CD4-positive, CD25-positive, alpha-beta regulatory T cell (primary cell): ENCODE measurements around the gene CCDC142. TPM values are rescaled to one million over a fixed set of nuclear protein-coding genes. Genes with fewer than 3 reads are reported as not detected.
"Not testable (repeated sequence)": the region's sequence is repeated elsewhere in the genome, so short reads cannot be mapped to it uniquely, and the experiment has no call there.

Experiments
- ATAC-seq, 2 donors: fragments of 150-1000 bp; cut with Tn5 transposase; one replicate each; pipeline ENCODE4 v1.10.0; 2021; ENCODE audit warnings: low read depth in 2 of 2, moderate number of reproducible peaks in 2 of 2, moderate library complexity in 1 of 2
- DNase-seq, 3 donors: peaks; one replicate each; pipeline versions ENCODE4 v3.0.0 to v3.0.0-alpha.2; 2012 to 2022; ENCODE audit warnings: mixed read lengths in 1 of 3
- H3K27ac ChIP-seq: one replicate; pipeline ENCODE4 v1.7.0; 2013; ENCODE audit warnings: mild to moderate bottlenecking, low read length; ENCODE audit not compliant: insufficient read depth, poor library complexity, severe bottlenecking
- H3K27me3 ChIP-seq: one replicate; pipeline ENCODE4 v1.7.0; 2013; ENCODE audit warnings: low read length; ENCODE audit not compliant: control insufficient read depth, insufficient read depth
- H3K36me3 ChIP-seq: one replicate; pipeline ENCODE4 v1.7.0; 2013; ENCODE audit warnings: mild to moderate bottlenecking, low read length, moderate library complexity; ENCODE audit not compliant: control insufficient read depth, insufficient read depth
- H3K4me1 ChIP-seq: 2 replicates; pipeline ENCODE4 v1.7.0; 2013; ENCODE audit warnings: mild to moderate bottlenecking, low read length; ENCODE audit not compliant: insufficient read depth, control insufficient read depth, poor library complexity, severe bottlenecking
- H3K4me3 ChIP-seq: one replicate; pipeline ENCODE4 v1.7.0; 2013; ENCODE audit warnings: low read depth, mild to moderate bottlenecking, low read length, moderate library complexity
- H3K9me3 ChIP-seq, 2 experiments: 1 replicate in 1 of 2; 2 replicates in 1 of 2; pipeline ENCODE4 v1.7.0; 2013; ENCODE audit warnings: low read length in 2 of 2, mild to moderate bottlenecking in 1 of 2, moderate library complexity in 1 of 2; ENCODE audit not compliant: control insufficient read depth in 2 of 2
- H3K27ac Mint-ChIP-seq, 3 donors: one replicate each; pipeline ENCODE4 v1.8.0; 2020 to 2022; ENCODE audit warnings: mild to moderate bottlenecking in 3 of 3, mixed read lengths in 3 of 3, moderate library complexity in 2 of 3
- H3K27me3 Mint-ChIP-seq: one replicate; pipeline ENCODE4 v1.8.0; 2022; ENCODE audit warnings: mild to moderate bottlenecking, mixed read lengths
- H3K36me3 Mint-ChIP-seq: one replicate; pipeline ENCODE4 v1.8.0; 2020; ENCODE audit warnings: mixed read lengths
- H3K4me1 Mint-ChIP-seq, 4 donors: one replicate each; pipeline ENCODE4 v1.8.0; 2020 to 2022; ENCODE audit warnings: mixed read lengths in 4 of 4, mild to moderate bottlenecking in 1 of 4
- H3K4me3 Mint-ChIP-seq, 4 donors: one replicate each; pipeline ENCODE4 v1.8.0; 2020 to 2022; ENCODE audit warnings: mild to moderate bottlenecking in 4 of 4, mixed read lengths in 4 of 4, moderate library complexity in 3 of 4
- H3K9me3 Mint-ChIP-seq, 7 donors: one replicate each; pipeline ENCODE4 v1.8.0; 2020 to 2022; ENCODE audit warnings: mixed read lengths in 7 of 7, mild to moderate bottlenecking in 3 of 7, moderate library complexity in 2 of 7
- polyA plus RNA-seq, 4 donors: library from polyadenylated mRNA; unstranded; fragments of 300-500 nt; fragmentation: Illumina TruSeq; gene quantifications; one replicate each; pipeline ENCODE4 v1.2.3, GENCODE V29; 2021
- total RNA-seq: library from RNA; stranded (reverse); gene quantifications from one replicate; pipeline ENCODE4 v1.2.3, GENCODE V29; 2022

CCDC142 gene
- total and polyA plus RNA-seq, 5 donors from 2014 or later: 8.9 to 15.8 (median 10.7) TPM

DNA sequence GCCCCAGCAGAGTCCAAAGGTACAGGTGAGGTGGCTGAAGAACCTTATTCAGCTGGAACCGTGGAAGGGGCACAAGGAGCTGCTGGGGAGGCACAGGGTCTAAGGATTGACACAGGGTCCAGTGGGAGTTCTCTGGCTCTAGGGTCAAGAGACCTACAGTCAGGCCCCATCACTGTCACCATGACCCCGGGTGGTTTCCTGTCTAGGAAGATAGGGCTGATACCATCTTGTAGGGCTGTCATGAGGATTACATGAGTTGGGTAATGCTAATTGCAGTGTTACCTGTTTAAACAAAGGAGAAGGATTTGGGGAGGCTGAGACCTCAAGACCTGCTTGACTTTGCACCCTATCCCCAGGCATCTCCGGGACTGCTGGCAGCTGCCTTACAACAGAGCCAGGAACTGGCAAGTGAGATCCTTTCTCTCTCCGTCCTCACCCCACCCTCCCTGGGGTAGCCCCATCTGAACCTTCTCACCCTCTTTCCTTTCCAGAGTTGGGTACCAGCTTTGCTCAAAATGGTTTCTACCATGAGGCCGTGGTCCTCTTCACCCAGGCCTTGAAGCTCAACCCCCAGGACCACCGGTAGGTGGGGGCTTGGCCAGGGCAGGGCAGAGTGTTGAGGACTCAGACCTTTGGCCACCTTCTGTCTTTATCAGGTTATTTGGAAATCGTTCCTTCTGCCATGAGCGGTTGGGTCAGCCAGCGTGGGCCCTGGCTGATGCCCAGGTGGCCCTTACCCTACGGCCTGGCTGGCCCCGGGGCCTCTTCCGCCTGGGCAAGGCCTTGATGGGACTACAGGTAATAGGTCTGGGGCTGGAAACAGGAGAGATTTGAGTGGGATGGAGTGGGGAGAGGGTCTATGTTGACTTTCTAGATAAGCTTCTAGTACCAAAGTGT is 9.1 kb upstream of the CCDC142 start:
- Mint-ChIP-seq H3K9me3 (peaks cover 0 to 2% (median 0%) of the 10 kb centered on the region in 7 donors), H3K36me3 (peaks cover 43% of the 10 kb centered on the region), H3K27ac (no peak overlapping the region), H3K27me3 (no peaks in the 10 kb centered on the region), H3K4me3 (no peak overlapping the region), H3K4me1 (peaks cover 0 to 7% (median 3%) of the 10 kb centered on the region in 4 donors)
- no peaks in the 10 kb centered on the region for H3K27me3 ChIP-seq
- H3K4me3 ChIP-seq: no peak overlapping the region
- H3K36me3 ChIP-seq: peaks cover 47% of the 10 kb centered on the region
- no peak for ATAC-seq
- H3K9me3 ChIP-seq: no peaks in the 10 kb centered on the region
- no peak for DNase-seq
- H3K27ac ChIP-seq: no peak overlapping the region
- no peaks in the 10 kb centered on the region for H3K4me1 ChIP-seq

DNA sequence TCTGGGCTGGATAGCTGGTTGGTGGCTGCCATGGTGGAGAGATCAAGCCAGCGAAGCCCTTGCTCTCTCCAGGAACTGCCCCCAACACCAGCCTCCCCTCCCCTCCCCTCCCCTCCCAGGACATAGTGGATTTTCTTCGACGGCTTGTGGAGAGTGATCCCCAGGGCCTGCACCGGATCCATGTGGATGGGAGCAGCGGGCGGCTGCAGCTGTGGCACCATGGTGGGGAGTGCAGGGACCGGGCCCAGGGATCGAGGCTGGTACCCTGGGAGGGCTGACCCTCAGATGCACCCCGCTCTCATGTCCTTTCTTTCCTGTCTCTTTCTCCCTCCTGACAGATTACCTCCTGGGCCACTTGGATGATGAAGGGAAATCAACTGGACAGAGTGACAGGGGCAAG is 7.1 kb upstream of the CCDC142 start:
- H3K36me3 Mint-ChIP-seq: peaks cover 42% of the 10 kb centered on the region
- H3K27me3 Mint-ChIP-seq: no peaks in the 10 kb centered on the region

DNA sequence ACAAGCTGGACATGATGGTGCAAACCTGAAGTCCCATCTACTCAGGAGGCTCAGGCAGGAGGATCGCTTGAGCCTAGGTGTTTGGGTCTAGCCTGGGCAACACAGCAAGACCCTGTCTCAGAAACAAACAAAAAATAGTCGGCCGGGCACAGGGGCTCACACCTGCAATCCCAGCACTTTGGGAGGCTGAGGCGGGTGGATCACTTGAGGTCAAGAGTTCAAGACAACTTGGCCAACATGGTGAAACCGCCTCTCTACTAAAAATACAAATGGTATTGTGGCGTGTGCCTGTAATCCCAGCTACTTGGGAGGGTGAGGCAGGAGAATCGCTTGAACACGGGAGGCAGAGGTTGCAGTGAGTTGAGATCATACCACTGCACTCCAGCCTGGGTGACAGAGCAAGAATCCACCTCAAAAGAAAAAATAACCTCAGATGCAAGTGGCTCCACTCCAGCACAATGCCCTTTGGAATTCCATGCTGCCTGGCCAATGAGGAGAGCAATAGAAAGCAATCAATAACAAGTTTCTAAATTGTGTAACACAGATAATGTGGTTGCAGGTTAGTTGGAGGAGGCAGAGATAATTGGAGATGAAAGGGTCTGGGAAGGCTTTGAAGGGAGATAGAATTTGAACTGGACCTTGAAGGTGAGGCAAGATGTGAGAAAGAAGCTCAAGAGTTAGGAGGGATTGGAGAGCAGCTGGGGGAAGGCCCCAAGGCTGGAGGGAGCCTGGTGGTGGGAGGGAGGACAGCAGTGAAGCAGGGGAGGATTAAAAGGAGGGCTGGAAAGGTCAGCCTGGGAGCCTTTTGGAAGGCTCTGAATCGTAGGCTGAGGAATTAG is 6.1 kb upstream of the CCDC142 start:
- peaks cover 0 to 2% (median 0%) of the 10 kb centered on the region in 7 donors for H3K9me3 Mint-ChIP-seq
- Histone ChIP-seq H3K36me3 (peaks cover 60% of the 10 kb centered on the region), H3K4me1 (no peaks in the 10 kb centered on the region), H3K27me3 (no peaks in the 10 kb centered on the region), H3K27ac (no peak overlapping the region), H3K9me3 (no peaks in the 10 kb centered on the region), H3K4me3 (no peak overlapping the region)
- H3K4me1 Mint-ChIP-seq: peaks cover 0 to 17% (median 7%) of the 10 kb centered on the region in 4 donors
- H3K4me3 Mint-ChIP-seq: no peak overlapping the region
- peaks cover 36% of the 10 kb centered on the region for H3K36me3 Mint-ChIP-seq
- H3K27me3 Mint-ChIP-seq: no peaks in the 10 kb centered on the region
- ATAC-seq (no peak), DNase-seq (no peak)
- H3K27ac Mint-ChIP-seq: no peak overlapping the region

More for the DNA sequence above, 7.1 kb upstream of the CCDC142 start:
- no peak overlapping the region for H3K4me3 ChIP-seq
- H3K27ac ChIP-seq: no peak overlapping the region
- no peak overlapping the region for H3K27ac Mint-ChIP-seq
- H3K4me3 Mint-ChIP-seq: no peak overlapping the region
- ATAC-seq (no peak), DNase-seq (no peak)
- H3K27me3 ChIP-seq: no peaks in the 10 kb centered on the region
- no peaks in the 10 kb centered on the region for H3K9me3 ChIP-seq
- H3K4me1 ChIP-seq: no peaks in the 10 kb centered on the region
- peaks cover 0 to 2% (median 0%) of the 10 kb centered on the region in 7 donors for H3K9me3 Mint-ChIP-seq
- H3K4me1 Mint-ChIP-seq: peaks cover 0 to 13% (median 7%) of the 10 kb centered on the region in 4 donors
- peaks cover 59% of the 10 kb centered on the region for H3K36me3 ChIP-seq

DNA sequence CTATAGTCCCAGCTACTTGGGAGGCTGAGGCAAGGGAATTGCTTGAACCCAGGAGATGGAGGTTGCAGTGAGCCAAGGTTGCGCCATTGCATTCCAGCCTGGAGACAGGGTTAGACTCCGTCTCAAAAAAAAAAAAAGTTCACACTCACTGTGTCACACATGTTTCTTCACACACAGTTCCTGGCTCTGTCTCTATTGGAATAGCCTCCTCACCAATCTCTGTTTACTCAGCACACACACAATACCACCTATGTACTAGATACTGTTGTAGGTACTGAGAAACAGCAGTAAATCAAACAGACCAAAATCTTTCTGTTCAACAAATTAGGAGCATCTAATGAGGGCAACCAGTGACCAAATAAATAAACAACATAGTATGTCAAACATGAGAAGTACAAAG is 3.3 kb upstream of the CCDC142 start:
- H3K27ac Mint-ChIP-seq: no peak overlapping the region
- H3K27me3 Mint-ChIP-seq: no peaks in the 10 kb centered on the region
- no peak overlapping the region for H3K4me3 ChIP-seq
- H3K4me1 Mint-ChIP-seq: peaks cover 0 to 37% (median 19%) of the 10 kb centered on the region in 4 donors
- no peaks in the 10 kb centered on the region for H3K27me3 ChIP-seq
- H3K27ac ChIP-seq: no peak overlapping the region
- H3K4me3 Mint-ChIP-seq: peak overlapping the region in 1 of 4 donors; percentile 61
- H3K36me3 ChIP-seq: peaks cover 36% of the 10 kb centered on the region
- H3K9me3 ChIP-seq: no peaks in the 10 kb centered on the region
- H3K9me3 Mint-ChIP-seq: peaks cover 0 to 2% (median 0%) of the 10 kb centered on the region in 7 donors
- ATAC-seq: no peak
- DNase-seq: no peak
- peaks cover 30% of the 10 kb centered on the region for H3K36me3 Mint-ChIP-seq
- peaks cover 15% of the 10 kb centered on the region for H3K4me1 ChIP-seq

DNA sequence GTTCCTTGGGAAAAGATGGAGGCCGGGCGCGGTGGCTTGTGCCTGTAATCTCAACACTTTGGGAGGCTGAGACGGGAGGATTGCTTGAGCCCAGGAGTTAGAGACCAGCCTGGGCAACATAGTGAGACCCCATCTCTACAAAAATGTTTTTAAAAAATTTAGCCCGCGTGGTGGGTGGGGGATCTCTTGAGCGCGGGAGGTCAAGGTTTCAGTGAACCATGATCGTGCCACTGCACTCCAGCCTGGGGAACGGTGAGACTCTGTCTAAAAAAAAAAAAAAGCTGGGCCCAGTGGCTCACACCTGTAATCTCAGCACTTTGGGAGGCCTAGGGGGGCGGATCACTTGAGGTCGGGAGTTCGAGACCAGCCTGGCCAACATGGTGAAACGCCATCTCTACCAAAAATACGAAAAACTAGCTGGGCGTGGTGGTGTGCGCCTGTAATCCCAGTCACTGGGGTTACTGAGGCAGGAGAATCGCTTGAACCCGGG is 922 bp upstream of the CCDC142 start:
- Histone ChIP-seq H3K36me3 (peaks cover 26% of the 10 kb centered on the region), H3K27ac (peak overlapping the region; percentile 91), H3K4me3 (peak overlapping the region; percentile 94), H3K4me1 (peaks cover 22% of the 10 kb centered on the region)
- not testable (repeated sequence) for H3K9me3 ChIP-seq, H3K27me3 Mint-ChIP-seq, ATAC-seq, H3K9me3 Mint-ChIP-seq, DNase-seq, H3K27me3 ChIP-seq
- Mint-ChIP-seq H3K36me3 (peaks cover 18% of the 10 kb centered on the region), H3K4me3 (peak overlapping the region; percentile 98 to 100 (median 100)), H3K4me1 (peaks cover 0 to 53% (median 25%) of the 10 kb centered on the region in 4 donors), H3K27ac (peak overlapping the region; percentile 90 to 100 (median 99))

DNA sequence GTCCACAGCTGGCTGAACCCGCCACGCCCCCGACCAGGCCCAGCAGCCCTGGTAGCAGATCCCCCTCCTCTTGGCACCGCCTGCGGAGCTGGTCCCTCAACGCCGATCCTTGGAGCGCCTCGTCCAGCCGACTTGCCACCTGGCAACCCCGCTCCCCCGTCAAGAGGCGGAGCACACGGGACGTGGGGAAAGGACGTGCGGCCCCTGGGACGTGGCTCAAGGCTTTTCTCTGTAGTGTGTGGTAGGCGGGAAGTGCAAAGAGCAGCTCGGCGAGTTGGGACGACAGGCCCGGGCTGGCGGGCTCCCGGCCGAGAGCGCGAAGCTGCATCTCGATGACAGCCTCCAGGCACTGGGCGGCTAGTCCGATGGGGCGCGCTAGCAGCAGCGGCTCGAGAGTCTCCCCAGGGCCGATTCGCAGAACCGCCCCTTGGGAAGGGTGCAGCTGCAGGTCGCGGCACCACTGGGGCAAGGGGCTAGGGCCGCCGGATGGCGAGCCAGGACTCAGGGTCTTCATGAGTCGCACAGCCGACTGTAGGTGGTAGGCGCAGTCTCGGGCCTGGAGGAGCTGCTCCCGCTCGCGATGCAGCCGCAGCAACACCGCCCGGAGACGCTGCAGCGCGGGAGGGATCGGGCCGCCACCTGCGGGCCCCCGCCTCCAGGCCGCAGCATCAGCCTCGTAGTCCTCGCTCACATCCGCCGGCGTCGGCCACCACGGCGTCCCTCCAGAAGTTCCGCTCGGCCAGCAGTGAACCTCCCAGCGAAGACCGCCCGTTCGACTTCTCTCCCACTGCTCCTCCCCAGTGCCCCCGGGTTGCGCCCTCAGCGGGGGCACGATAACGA is 617 bp downstream of the CCDC142 start:
- H3K4me3 Mint-ChIP-seq: peak overlapping the region; percentile 98 to 100 (median 100)
- Histone ChIP-seq H3K4me1 (peaks cover 22% of the 10 kb centered on the region), H3K9me3 (no peaks in the 10 kb centered on the region), H3K27me3 (no peaks in the 10 kb centered on the region), H3K4me3 (peak overlapping the region; percentile 94), H3K27ac (peak overlapping the region; percentile 91), H3K36me3 (peaks cover 24% of the 10 kb centered on the region)
- H3K27me3 Mint-ChIP-seq: no peaks in the 10 kb centered on the region
- peaks cover 0 to 53% (median 27%) of the 10 kb centered on the region in 4 donors for H3K4me1 Mint-ChIP-seq
- peaks cover 23% of the 10 kb centered on the region for H3K36me3 Mint-ChIP-seq
- DNase-seq (peak; percentile 26 to 72 (median 43)), ATAC-seq (peak; percentile 27 to 35)
- H3K27ac Mint-ChIP-seq: peak overlapping the region; percentile 90 to 100 (median 99)
- H3K9me3 Mint-ChIP-seq: no peaks in the 10 kb centered on the region

DNA sequence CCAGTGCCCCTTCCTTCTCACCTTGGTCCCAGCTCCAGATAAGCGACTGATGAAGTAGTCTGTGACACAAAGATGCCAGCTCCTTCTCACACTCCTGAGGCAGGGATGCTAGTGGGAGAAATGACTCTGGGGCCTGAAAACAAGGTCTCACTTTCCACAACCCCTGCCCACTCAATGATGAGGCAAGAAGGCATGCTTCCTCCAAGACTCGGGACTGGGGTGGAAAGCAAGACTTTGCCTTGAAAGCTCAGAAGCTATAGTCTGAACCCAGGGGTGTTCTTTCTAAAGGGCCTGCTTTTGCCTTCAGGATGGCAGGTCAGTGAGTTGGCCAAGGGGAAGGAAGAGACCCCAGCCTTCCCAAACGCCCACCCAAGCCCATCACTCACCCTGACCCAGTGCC is 1.4 kb downstream of the CCDC142 start:
- H3K4me1 ChIP-seq: peaks cover 22% of the 10 kb centered on the region
- H3K9me3 ChIP-seq: no peaks in the 10 kb centered on the region
- peaks cover 0 to 53% (median 25%) of the 10 kb centered on the region in 4 donors for H3K4me1 Mint-ChIP-seq
- peaks cover 21% of the 10 kb centered on the region for H3K36me3 ChIP-seq
- no peak overlapping the region for H3K27ac Mint-ChIP-seq
- peak overlapping the region; percentile 44 for H3K4me3 ChIP-seq
- peak overlapping the region; percentile 91 for H3K27ac ChIP-seq
- peaks cover 18% of the 10 kb centered on the region for H3K36me3 Mint-ChIP-seq
- ATAC-seq (no peak), DNase-seq (no peak)
- peak overlapping the region; percentile 15 to 100 (median 98) for H3K4me3 Mint-ChIP-seq
- no peaks in the 10 kb centered on the region for H3K27me3 ChIP-seq
- H3K9me3 Mint-ChIP-seq: no peaks in the 10 kb centered on the region
- no peaks in the 10 kb centered on the region for H3K27me3 Mint-ChIP-seq
